Activated CD4-positive, alpha-beta T cell treated with anti-CD3 and anti-CD28 coated beads, Interleukin-2, amount 50 U/mL, for 16 hours (primary cell): ENCODE results near the gene PPP1R13L.
"Not testable (repeated sequence)": the region's sequence is repeated elsewhere in the genome, so short reads cannot be mapped to it uniquely, and the experiment has no call there.

ENCODE experiments used
- DNase-seq: peaks from one replicate; pipeline ENCODE4 v3.0.0-alpha.2; 2020

The PPP1R13L gene, protein sequence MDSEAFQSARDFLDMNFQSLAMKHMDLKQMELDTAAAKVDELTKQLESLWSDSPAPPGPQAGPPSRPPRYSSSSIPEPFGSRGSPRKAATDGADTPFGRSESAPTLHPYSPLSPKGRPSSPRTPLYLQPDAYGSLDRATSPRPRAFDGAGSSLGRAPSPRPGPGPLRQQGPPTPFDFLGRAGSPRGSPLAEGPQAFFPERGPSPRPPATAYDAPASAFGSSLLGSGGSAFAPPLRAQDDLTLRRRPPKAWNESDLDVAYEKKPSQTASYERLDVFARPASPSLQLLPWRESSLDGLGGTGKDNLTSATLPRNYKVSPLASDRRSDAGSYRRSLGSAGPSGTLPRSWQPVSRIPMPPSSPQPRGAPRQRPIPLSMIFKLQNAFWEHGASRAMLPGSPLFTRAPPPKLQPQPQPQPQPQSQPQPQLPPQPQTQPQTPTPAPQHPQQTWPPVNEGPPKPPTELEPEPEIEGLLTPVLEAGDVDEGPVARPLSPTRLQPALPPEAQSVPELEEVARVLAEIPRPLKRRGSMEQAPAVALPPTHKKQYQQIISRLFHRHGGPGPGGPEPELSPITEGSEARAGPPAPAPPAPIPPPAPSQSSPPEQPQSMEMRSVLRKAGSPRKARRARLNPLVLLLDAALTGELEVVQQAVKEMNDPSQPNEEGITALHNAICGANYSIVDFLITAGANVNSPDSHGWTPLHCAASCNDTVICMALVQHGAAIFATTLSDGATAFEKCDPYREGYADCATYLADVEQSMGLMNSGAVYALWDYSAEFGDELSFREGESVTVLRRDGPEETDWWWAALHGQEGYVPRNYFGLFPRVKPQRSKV

DNA sequence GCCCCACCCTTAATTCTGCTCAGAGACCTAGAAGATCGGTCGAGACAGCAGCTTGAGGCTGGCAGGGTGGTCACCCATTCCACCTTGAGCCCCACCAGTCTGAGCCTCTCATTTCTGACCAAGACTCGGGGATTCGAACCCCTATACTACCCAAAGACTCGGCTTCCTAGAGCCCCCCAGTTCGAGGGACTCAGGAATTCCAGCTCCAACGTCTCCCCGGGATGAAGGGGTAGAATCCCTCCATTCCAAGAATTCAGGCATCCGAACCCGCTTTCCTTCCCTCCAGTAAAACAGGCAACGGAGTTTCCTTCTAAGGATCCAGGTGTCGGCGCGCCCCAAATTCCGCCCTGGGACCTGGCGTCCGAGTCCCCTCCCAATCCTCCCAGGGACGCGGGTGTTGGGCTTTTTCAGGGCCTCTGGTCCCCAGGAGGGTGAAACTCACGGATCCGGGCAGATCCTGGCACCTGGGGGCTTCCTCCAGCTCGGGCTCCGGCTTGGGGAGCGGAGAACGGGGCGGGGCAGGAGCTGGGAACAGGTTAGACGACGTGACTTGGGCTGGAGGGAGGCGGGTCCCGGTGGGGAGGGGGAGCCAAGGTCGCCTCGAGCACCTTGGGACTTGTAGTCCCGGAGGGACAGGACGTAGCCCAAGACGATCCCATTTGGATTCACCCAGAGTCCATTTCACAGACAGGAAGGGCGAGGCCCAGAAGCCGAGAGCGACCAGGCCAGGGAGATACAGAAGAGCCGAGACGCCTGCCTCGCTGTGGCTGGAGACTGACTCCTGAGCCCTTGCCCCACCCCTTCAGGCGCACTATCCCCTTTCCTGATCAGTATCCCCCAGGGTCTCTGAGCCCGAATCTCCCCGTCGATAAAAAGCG, at the start of gene PPP1R13L:
PPP1R13L (minus strand) TSS at position 513 of the 878 bp plus-strand sequence. CDS start 6,751 bp downstream, outside the sequence.
- DNase-seq: peak; percentile 70

- no peak for DNase-seq
Observed at GRCh38 chr19:45451850-45452387, 47.0 kb upstream of the PPP1R13L start.

- DNase-seq: peak; percentile 67
Observed at GRCh38 chr19:45451131-45451849, 46.4 kb upstream of the PPP1R13L start.

DNA sequence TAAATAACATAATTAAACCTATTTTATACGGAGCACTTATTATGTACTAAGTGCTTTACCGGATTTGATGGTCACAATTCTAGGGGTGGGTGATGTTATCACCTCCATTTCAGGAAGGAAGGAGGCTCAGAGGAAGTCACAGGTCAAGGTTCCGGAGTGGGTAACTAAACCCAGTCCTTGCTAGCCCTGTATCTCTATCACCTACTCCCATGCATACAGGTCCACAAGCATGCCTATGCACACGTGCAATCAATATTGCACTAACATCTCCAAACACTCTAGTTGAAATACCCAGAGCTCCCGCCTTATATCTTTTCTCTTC, 45.1 kb upstream of the PPP1R13L start:
- peak; percentile 67 for DNase-seq

- no peak for DNase-seq
Observed at GRCh38 chr19:45448887-45449299, 44.0 kb upstream of the PPP1R13L start.

- no peak for DNase-seq
Observed at GRCh38 chr19:45448425-45448756, 43.5 kb upstream of the PPP1R13L start.

DNA sequence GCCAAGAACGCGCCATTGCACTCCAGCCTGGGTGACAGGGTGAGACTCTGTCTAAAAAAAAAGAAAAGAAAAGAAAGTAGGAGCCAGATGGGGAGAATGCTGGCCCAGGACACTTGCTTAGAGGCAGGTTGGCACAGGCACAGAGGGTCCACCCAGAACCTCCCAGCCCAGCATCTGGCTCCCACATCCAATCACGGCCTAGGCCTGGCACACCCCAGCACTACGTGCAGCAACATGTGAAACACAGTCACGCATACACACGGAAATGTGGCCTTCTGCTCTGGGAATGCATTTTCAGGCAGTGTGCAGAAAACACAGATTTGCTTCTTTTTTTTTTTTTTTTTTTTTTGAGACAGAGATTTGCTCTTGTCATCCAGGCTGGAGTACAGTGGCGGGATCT, 42.1 kb upstream of the PPP1R13L start:
- DNase-seq: no peak

GRCh38 chr19:45446295-45446694, 41.4 kb upstream of the PPP1R13L start:
- DNase-seq: peak; percentile 49

DNA sequence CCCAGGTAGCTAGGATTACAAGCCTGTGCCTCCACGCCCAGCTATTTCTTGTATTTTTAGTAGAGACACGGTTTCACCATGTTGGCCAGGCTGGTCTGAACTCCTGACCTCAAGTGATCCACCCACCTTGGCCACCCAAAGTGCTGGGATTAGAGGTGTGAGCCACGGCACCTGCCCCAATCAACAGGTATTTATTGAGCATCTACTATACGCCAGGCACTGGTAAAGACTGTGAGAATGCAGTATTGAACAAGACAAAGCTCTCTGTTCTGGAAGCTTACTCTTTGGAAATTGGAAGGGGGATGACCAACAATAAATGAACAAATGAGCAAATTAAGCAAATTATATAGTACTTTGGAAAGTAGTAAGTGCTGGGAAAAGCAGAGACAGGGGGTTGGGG, 40.3 kb upstream of the PPP1R13L start:
- no peak for DNase-seq

DNA sequence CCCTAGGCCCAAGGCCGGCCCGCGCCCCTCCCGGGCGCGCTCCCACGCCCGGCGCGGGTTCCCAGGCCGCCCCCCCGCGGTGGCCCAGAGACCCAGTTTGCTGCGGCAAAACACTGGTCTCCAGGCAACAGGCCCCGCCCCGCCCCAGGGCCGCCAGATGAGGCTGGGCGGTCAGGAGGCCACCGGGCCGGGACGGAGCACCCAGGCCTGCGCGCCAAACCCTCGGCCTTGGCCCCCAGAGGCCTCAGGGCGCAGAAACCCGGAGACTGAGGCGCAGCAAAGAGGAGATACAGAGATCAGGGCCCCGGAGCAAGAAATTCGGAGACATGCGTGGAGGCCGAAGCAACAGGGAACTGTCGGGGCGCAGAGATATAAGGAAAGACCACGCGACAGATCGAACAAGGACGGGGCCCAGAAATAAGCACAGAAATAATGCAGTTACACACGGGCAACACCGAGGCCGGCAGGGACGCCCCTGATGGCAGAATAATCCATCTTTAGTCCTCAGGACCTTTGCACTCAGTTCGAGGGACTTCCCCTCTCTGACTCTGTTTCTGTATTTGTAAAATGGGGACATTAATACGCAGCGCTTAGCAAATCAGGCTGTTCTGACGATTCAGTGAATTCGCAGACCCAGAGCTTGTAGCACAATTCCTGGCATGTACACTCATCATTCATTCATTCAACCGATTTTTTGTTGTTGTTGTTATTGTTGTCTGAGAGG, 39.6 kb upstream of the PPP1R13L start:
- peak; percentile 79 for DNase-seq

- peak; percentile 47 for DNase-seq
Observed at GRCh38 chr19:45443462-45444317, 38.8 kb upstream of the PPP1R13L start.

DNA sequence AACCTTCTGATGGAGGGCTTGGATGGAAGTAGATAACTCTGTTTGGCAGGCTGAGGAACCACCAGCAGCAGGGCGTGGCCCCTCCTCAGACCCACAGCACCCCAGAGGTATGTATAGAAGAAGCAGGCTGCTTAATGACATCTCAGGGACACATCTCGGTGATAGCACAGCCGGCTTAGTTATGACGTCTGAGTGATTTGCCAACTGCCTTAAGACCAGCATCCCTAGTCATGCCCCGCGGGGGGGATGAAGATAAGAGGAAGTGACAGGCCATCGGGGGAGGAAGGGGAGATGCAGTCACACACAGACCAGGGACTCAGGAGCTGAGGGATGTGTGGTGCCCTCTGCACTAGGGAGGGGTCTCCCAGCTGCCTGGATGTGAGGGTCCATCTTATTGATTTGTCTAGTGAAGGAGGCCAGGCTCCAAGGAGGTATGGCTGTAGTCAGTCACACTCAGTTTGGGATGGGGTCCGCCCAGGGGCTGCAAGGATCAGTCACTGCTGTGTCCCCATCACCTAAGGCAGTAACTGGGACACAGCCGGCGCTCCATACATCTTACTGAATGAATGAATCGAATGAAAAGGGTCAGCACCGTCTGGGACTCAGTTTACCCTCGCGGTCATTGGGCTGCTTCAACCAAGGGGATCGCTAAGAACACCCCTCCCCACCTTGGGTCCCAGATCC, 38.1 kb upstream of the PPP1R13L start:
- peak; percentile 28 for DNase-seq

- DNase-seq: no peak
Observed at GRCh38 chr19:45442408-45442777, 37.5 kb upstream of the PPP1R13L start.

DNA sequence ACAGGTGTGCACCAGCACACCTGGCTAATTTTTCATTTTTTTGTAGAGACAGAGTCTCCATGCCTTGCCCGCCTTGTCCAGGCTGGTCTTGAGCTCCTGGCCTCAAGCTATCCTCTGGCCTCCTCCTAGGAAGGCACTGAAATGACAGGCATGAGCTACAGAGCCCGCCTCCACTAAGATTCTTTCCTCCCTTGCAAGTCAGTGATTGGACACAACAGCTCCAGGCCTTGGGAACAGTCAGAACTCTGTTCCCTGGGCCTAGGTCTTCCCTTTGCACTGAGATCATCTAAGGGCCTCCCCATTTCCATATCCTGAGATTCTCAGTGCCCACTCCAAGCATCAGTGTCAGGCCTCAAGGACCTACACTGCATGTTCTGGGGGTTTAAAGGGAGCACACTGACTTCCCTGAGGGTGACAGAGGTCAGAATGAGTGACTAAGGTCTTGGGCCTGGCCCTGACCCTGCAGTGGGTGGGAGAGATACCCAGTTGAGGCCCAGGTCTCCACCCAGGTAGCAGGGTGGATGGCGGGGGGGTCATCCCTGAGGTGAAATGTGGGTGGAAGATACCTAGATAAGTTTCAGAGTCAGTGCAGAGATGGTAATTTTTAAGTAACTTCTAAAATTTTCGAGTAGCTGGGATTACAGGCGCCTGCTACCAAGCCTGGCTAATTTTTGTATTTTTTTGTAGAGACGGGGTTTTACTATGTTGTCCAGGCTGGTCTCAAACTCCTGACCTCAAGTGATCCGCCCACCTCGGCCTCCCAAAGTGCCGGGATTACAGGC, 36.2 kb upstream of the PPP1R13L start:
- no peak for DNase-seq

- no peak for DNase-seq
Observed at GRCh38 chr19:45440259-45440638, 35.4 kb upstream of the PPP1R13L start.

DNA sequence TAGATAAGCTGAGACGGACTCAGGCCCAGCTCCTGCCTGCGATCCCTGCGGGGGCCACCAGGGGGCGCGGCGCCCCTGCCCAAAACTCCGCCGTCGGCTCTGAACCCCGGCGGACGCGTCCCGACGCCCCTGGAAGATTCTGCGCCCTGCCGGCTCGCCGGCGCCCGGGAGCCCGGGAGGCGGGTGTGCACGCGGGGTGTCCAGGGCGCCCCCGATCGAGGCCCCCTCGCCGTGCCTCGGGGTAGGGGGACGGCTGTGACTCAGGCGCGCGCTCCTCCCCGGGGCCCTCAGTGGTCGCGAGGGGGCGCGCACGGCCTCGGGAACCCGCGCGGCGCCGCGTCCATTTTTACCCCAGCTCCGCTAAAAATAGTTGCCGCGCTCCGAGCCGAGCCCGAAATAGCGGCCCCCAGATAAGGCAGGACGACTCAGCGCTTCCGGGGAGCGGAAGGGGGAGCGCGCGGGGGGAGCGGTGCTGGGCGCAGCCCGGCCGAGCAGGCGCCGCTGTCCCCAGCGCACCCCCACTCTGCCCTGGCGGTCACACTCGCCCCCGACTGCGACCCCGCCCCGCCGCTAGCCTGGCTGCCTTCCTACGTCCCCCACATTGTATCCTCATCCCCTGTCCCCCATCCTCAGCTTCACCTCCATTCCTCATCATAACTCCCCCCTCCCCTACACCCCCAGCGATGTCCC, 34.8 kb upstream of the PPP1R13L start:
- peak; percentile 79 for DNase-seq

DNA sequence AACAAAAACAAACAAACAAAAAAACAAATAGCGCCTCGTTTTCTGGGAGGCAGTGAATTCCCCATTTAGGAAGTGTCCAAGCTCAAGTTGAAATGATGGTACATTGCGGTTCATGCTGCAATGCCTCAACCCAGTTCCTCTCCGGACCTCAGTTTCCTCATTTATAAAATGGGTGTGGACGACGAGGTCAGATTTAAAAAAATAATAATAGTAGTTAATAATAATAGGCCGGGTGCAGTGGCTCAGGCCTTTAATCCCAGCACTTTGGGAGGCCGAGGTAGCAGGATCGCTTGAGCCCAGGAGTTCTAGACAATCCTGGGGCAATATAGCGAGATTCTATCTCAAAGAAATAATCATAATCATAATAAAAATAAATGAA, 34.3 kb upstream of the PPP1R13L start:
- no peak for DNase-seq

DNA sequence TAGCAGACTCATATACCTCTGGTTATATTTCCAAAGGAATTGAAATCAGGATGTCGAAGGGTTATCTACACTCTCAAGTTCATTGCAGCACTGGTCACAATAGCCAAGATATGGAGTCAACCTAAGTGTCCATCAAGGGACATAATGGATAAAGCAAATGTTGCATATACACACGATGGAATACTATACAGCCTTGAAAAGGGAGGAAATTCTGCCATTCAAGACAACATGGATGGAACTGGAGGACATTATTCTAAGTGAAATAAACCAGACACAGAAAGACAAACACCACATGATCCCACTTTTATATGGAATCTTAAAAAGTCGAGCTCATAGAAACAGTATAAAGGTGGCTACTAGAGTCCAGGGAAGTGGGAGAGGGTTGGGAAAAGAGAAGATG, 32.5 kb upstream of the PPP1R13L start:
- DNase-seq: no peak

GRCh38 chr19:45432543-45432942, 27.7 kb upstream of the PPP1R13L start:
- not testable (repeated sequence) for DNase-seq
